Measurements from ENCODE around the gene CCDC91.

Gene CCDC91

GRCh38 chr12:28202374-28203130 lies 12.3 kb downstream of the CCDC91 start:
- no peak for TF ChIP-seq CTCF (IDR thresholded peaks at IDR 0.05)
- DNase-seq (ENCODE audit: low spot score): no peak
- H3K27ac ChIP-seq: no peak overlapping the region
- H3K4me3 ChIP-seq: no peak overlapping the region

GRCh38 chr12:28209782-28210181 lies 19.5 kb downstream of the CCDC91 start:
- no peak overlapping the region for H3K27ac ChIP-seq
- no peak for TF ChIP-seq CTCF (IDR thresholded peaks at IDR 0.05)

DNA sequence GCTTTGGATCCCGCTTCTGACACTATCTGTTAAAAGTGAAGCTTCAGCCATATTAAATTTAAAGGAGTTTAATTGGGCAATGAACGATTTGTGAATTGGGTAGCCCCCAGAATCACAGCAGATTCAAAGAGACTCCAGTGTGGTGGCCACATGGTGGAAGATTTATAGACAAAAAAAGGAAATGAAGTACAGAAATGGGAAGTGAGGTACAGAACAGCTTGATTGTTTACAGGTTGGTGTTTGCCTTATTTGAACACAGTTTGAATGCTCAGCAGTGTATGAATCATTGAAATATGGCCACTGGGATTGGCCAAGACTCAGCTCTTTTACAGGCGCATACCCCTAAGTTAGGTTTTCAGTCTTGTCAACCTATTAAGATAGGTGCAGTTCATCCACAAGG lies 21.9 kb downstream of the CCDC91 start:
- TF ChIP-seq CTCF (IDR thresholded peaks at IDR 0.05): no peak
- Histone ChIP-seq H3K4me3 (no peak overlapping the region), H3K27ac (no peak overlapping the region)
- DNase-seq (ENCODE audit: low spot score): no peak

More at GRCh38 chr12:28209782-28210181, 19.5 kb downstream of the CCDC91 start:
- no peak for DNase-seq (ENCODE audit: low spot score)
- H3K4me3 ChIP-seq: no peak overlapping the region

GRCh38 chr12:28215021-28215420 lies 24.8 kb downstream of the CCDC91 start:
- TF ChIP-seq CTCF (IDR thresholded peaks at IDR 0.05): no peak
- Histone ChIP-seq H3K27ac (no peak overlapping the region), H3K4me3 (no peak overlapping the region)
- no peak for DNase-seq (ENCODE audit: low spot score)

DNA sequence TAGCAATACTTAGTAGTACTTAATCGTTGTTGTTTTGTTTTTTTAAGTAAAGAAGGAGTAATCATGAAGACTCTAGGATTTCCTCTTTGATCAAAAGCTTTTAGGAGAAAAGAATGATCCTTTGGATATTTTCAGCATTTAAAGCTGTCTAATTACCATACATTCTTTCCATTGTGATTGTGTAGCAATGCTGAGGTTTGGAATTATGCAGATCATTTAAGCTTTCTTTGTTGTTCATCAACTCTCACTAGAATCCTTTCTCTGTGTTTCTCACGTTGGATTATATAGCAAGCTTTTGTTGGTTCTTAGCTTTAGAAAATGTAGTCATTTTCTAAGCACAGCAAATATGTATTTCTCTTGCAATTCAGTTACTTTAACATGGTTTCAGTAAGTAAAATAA lies 25.8 kb downstream of the CCDC91 start:
- Histone ChIP-seq H3K27ac (no peak overlapping the region), H3K4me3 (no peak overlapping the region)
- TF ChIP-seq CTCF (IDR thresholded peaks at IDR 0.05): no peak
- no peak for DNase-seq (ENCODE audit: low spot score)

GRCh38 chr12:28217805-28218204 lies 27.5 kb downstream of the CCDC91 start:
- H3K27ac ChIP-seq: no peak overlapping the region
- TF ChIP-seq CTCF (IDR thresholded peaks at IDR 0.05): no peak
- H3K4me3 ChIP-seq: no peak overlapping the region
- DNase-seq (ENCODE audit: low spot score): no peak

DNA sequence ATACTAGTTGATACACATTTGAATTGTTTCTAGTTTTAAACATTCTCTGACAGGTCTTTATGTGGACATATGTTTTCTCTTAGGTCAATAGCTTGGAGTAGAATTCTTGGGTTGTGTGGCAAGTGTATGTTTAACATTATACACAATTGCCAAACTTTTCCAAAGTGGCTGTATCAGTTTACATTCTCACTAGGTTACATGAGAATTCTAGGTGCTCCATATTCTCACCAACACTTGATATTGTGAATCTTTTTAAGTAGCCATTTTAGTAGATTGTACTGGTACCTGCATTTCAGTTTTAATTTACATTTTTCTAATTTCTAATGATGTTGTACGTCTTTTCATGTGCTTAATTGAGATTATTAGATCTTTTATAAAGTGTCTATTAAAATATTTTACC lies 28.6 kb downstream of the CCDC91 start:
- DNase-seq (ENCODE audit: low spot score): no peak
- no peak overlapping the region for H3K27ac ChIP-seq
- H3K4me3 ChIP-seq: no peak overlapping the region
- no peak for TF ChIP-seq CTCF (IDR thresholded peaks at IDR 0.05)

Measured in coronary artery (tissue), 2 donors.